ENCODE measurements around the gene ANXA8L1.
"Not testable (repeated sequence)": the region's sequence is repeated elsewhere in the genome, so short reads cannot be mapped to it uniquely, and the experiment has no call there.

The ANXA8L1 gene

GRCh38 chr10:46396441-46397279 lies 21.1 kb downstream of the ANXA8L1 start:
- not testable (repeated sequence) for H3K4me3 ChIP-seq (ENCODE audit: low read depth, low read length)

- not testable (repeated sequence) for H3K4me3 ChIP-seq (ENCODE audit: low read depth, low read length)
Observed at GRCh38 chr10:46397767-46398166, 22.2 kb downstream of the ANXA8L1 start.

GRCh38 chr10:46398212-46398886 lies 22.8 kb downstream of the ANXA8L1 start:
- H3K4me3 ChIP-seq (ENCODE audit: low read depth, low read length), result peak overlapping the region; percentile 13

- H3K4me3 ChIP-seq (ENCODE audit: low read depth, low read length), result not testable (repeated sequence)
Observed at GRCh38 chr10:46409556-46409955, 34.0 kb downstream of the ANXA8L1 start.

- not testable (repeated sequence) for H3K4me3 ChIP-seq (ENCODE audit: low read depth, low read length)
Observed at GRCh38 chr10:46411123-46411522, 35.5 kb downstream of the ANXA8L1 start.

- H3K4me3 ChIP-seq (ENCODE audit: low read depth, low read length), result not testable (repeated sequence)
Observed at GRCh38 chr10:46412665-46413064, 37.1 kb downstream of the ANXA8L1 start.

GRCh38 chr10:46415291-46415690 lies 39.7 kb downstream of the ANXA8L1 start:
- H3K4me3 ChIP-seq (ENCODE audit: low read depth, low read length), result not testable (repeated sequence)

- not testable (repeated sequence) for H3K4me3 ChIP-seq (ENCODE audit: low read depth, low read length)
Observed at GRCh38 chr10:46418283-46418682, 42.7 kb downstream of the ANXA8L1 start.

- not testable (repeated sequence) for H3K4me3 ChIP-seq (ENCODE audit: low read depth, low read length)
Observed at GRCh38 chr10:46419570-46420379, 44.2 kb downstream of the ANXA8L1 start.

- H3K4me3 ChIP-seq (ENCODE audit: low read depth, low read length), result not testable (repeated sequence)
Observed at GRCh38 chr10:46423550-46423949, 48.0 kb downstream of the ANXA8L1 start.

GRCh38 chr10:46440942-46441341 lies 65.4 kb downstream of the ANXA8L1 start:
- H3K4me3 ChIP-seq (ENCODE audit: low read depth, low read length), result not testable (repeated sequence)

All from iPS-11a (cell line).